ENCODE results near the gene STEAP1B. TPM values are rescaled to one million over a fixed set of nuclear protein-coding genes. Genes with fewer than 3 reads are reported as not detected.
A peak's percentile ranks its signal among the peaks of the same experiment; 100 is the strongest.
"Not testable (repeated sequence)": the region's sequence is repeated elsewhere in the genome, so short reads cannot be mapped to it uniquely, and the experiment has no call there.

Gene STEAP1B
- 3.2 and 4.0 TPM in 2 replicates for total RNA-seq (2021)
- long read RNA-seq, partial matches to known transcripts = 1 of 13 reads
- long read RNA-seq, other reads (novel, unspliced or antisense) = 12 of 13 reads

GRCh38 chr7:22499888-22500689, at the start of gene STEAP1B:
STEAP1B (minus strand) TSS chr7:22500188; CDS start chr7:22494855, 5,333 bp downstream.
- H3K4me1 ChIP-seq (ENCODE audit: insufficient read depth, low read length); H3K79me2 ChIP-seq (ENCODE audit: insufficient read depth, low read length); H2AK5ac ChIP-seq (ENCODE audit: insufficient read length, low read length); H3K9ac ChIP-seq (ENCODE audit: extremely low read depth, insufficient read length, low read length); H4K8ac ChIP-seq (replicated peaks; ENCODE audit: insufficient read length, low read depth, low read length); H2BK15ac ChIP-seq (ENCODE audit: low read depth, low read length); H3K27ac Mint-ChIP-seq; H3K18ac ChIP-seq (ENCODE audit: insufficient read length, low read depth, low read length); H2BK12ac ChIP-seq (ENCODE audit: insufficient read length, low read depth, low read length); H3K79me1 ChIP-seq (ENCODE audit: insufficient read depth, low read depth, low read length, poor library complexity, severe bottlenecking); H2AFZ ChIP-seq (ENCODE audit: low read length); H2BK120ac ChIP-seq (ENCODE audit: low read depth, low read length, poor library complexity, severe bottlenecking); H3K9me3 ChIP-seq (ENCODE audit: control insufficient read depth, low read depth, low read length); H3K23ac ChIP-seq (ENCODE audit: insufficient read length, low read depth, low read length); H2BK20ac ChIP-seq (ENCODE audit: low read depth, low read length, poor library complexity, severe bottlenecking); H3T11ph ChIP-seq (ENCODE audit: low read length); H3K27me3 ChIP-seq (ENCODE audit: insufficient read depth, low read length); H3K9me3 Mint-ChIP-seq; H2BK5ac ChIP-seq (ENCODE audit: insufficient read length, low read length); H3K56ac ChIP-seq (ENCODE audit: insufficient read length, low read depth, low read length); H3K27ac ChIP-seq (ENCODE audit: insufficient read length, low read depth, low read length); H3K23me2 ChIP-seq (ENCODE audit: insufficient read length, low read depth, low read length, poor library complexity, severe bottlenecking); H4K20me1 ChIP-seq (ENCODE audit: control insufficient read depth, insufficient read depth, insufficient read length); H4K5ac ChIP-seq (ENCODE audit: insufficient read length, low read depth, low read length); H3K4ac ChIP-seq (ENCODE audit: low read depth, low read length); H3K36me3 Mint-ChIP-seq (ENCODE audit: insufficient read depth in 1 of 3, low read depth in 3 of 3); H4K91ac ChIP-seq (ENCODE audit: insufficient read length, low read depth, low read length): not testable (repeated sequence)
- Histone ChIP-seq H3K14ac (ENCODE audit: insufficient read depth, low read length) (peak within 1 kb of the TSS; percentile 88; the same call in 1 of the 2 replicates), H3K4me2 (ENCODE audit: insufficient read depth, insufficient read length, low read length) (peak within 1 kb of the TSS; percentile 9)
- peaks cover 19% of the 10 kb centered on the region for H3K27me3 Mint-ChIP-seq (ENCODE audit: low read depth)
- DNase-seq = peak; percentile 94
- peaks cover 15 to 27% of the 10 kb centered on the region in 2 experiments for H3K4me1 Mint-ChIP-seq
- WGBS (ENCODE audit: extremely low coverage, insufficient read length, low lambda C conversion rate) = no CpG with 5 or more reads among the region's 55 CpGs
- peak; percentile 84 for TF ChIP-seq CTCF (conservative IDR thresholded peaks at IDR 0.05)
- peak within 1 kb of the TSS; percentile 52 to 66 for H3K4me3 Mint-ChIP-seq
